ENCODE measurements around the gene VWA2. TPM values are rescaled to one million over a fixed set of nuclear protein-coding genes. Genes with fewer than 3 reads are reported as not detected.

The VWA2 gene
- polyA plus RNA-seq, 1 of the 3 experiments (the other 2 are of a cell fraction) = not detected

- TF ChIP-seq SIN3A (IDR thresholded peaks at IDR 0.05; ENCODE audit: borderline replicate concordance, low read depth, low read length) = no peak
- TF ChIP-seq EP300 (IDR thresholded peaks at IDR 0.05; ENCODE audit: borderline replicate concordance in 1 of 2, low read depth in 1 of 2, low read length in 1 of 2) = peak in 1 of 2 experiments; percentile 78; a peak in 2 of 4 replicates
- TF ChIP-seq MAX (IDR thresholded peaks at IDR 0.05; ENCODE audit: low read depth) = no peak
- no peak for TF ChIP-seq GABPA (IDR thresholded peaks at IDR 0.05; ENCODE audit: low read depth)
- no peak for TF ChIP-seq USF2 (IDR thresholded peaks at IDR 0.05; ENCODE audit: borderline replicate concordance, low read depth, low read length)
- TF ChIP-seq PBX3 (IDR thresholded peaks at IDR 0.05) = no peak
- no peak for TF ChIP-seq REST (IDR thresholded peaks at IDR 0.05; ENCODE audit: low read depth, low read length)
- TF ChIP-seq EZH2phosphoT487 (IDR thresholded peaks at IDR 0.05; ENCODE audit: borderline replicate concordance, low read depth) = no peak
- peak; percentile 85 for TF ChIP-seq GATA2 (CRISPR knock-in tag; IDR thresholded peaks at IDR 0.05)
- peak; percentile 16; the same call in 1 of the 2 replicates for TF ChIP-seq TCF12 (IDR thresholded peaks at IDR 0.05)
- no peak for TF ChIP-seq CTCF (IDR thresholded peaks at IDR 0.05)
- no peak for TF ChIP-seq IRF3 (IDR thresholded peaks at IDR 0.05; ENCODE audit: low read depth, low read length)
- TF ChIP-seq RFX5 (IDR thresholded peaks at IDR 0.05; ENCODE audit: low read length) = no peak
- TF ChIP-seq RAD21 (IDR thresholded peaks at IDR 0.05; ENCODE audit: low read length) = no peak
These were observed 83.3 kb downstream of the VWA2 start (continued) for GRCh38 chr10:114322344-114322743.

All from SK-N-SH (cell line).